Measurements from ENCODE around the gene ACOXL.

- TF ChIP-seq EZH2 (IDR thresholded peaks at IDR 0.05; ENCODE audit: insufficient read depth, poor library complexity, severe bottlenecking), result no peak
- TF ChIP-seq EZH2phosphoT487 (IDR thresholded peaks at IDR 0.05; ENCODE audit: insufficient read depth, low read depth), result no peak
These were observed 49.5 kb upstream of the ACOXL start for GRCh38 chr2:110682872-110683271.
